T-helper 2 cell treated with Interferon-gamma antibody and Interleukin-4, amounts not matched to agents 100 ng/mL and 5 ng/mL, for 36 hours (primary cell): ENCODE results near the gene HACD3. TPM values are rescaled to one million over a fixed set of nuclear protein-coding genes. Genes with fewer than 3 reads are reported as not detected.

Source experiments
- intact Hi-C: fragments of 100-400 bp; cut with micrococcal nuclease; formaldehyde crosslinking; loops from one replicate; pipeline ENCODE4 v1.15.1; 2023
- total RNA-seq: library from RNA; stranded (reverse); gene quantifications from 2 replicates; pipeline ENCODE4 v1.2.3, GENCODE V29; 2022

The HACD3 gene, protein sequence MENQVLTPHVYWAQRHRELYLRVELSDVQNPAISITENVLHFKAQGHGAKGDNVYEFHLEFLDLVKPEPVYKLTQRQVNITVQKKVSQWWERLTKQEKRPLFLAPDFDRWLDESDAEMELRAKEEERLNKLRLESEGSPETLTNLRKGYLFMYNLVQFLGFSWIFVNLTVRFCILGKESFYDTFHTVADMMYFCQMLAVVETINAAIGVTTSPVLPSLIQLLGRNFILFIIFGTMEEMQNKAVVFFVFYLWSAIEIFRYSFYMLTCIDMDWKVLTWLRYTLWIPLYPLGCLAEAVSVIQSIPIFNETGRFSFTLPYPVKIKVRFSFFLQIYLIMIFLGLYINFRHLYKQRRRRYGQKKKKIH
- total RNA-seq, result 35.6 and 36.8 TPM in 2 replicates

DNA sequence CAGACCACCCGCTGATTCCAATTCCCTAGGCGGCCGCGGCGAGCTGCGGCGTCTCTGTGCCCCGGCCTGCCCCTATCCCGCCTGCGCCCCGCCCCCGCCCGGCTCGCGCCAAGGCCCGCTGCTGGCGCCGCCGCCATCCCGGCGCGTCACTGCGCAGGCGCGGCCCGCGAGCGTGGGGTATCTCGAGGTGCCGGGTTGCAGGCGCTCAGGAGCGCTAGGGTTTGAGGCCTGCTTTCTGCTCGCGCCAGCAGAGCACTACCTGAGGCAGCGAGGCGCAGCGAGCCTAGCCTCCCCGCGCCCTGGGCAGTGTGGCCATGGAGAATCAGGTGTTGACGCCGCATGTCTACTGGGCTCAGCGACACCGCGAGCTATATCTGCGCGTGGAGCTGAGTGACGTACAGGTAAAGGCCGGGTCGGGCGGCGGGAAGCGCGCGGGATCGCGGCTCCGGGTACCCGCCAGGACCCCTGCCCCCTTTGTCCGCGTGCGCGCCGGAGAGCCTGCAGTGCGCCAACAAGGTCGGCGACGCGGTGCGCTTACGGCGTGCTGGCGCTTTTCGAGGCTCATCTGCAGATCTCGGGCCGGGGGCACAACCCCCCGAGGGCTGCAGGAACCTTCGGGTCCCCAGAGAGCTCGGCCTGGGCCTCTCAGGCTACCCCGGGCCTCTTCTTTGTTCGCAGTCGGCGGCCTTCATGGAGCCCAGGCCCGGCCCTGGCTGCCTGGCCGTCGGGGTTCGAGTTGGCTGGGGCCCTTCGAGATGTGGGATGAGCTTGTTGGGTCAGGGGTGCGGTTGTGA, at the start of gene HACD3:
HACD3 (plus strand) TSS at position 146 of the 794 bp plus-strand sequence; CDS start at position 315, 169 bp downstream.
- intact Hi-C loops, result loop anchor here (1.0 to 10.0 kb wide), 4 partner anchors 13 to 854 kb away; partner anchors contain the start of genes DPP8, INTS14 and MAP2K1

DNA sequence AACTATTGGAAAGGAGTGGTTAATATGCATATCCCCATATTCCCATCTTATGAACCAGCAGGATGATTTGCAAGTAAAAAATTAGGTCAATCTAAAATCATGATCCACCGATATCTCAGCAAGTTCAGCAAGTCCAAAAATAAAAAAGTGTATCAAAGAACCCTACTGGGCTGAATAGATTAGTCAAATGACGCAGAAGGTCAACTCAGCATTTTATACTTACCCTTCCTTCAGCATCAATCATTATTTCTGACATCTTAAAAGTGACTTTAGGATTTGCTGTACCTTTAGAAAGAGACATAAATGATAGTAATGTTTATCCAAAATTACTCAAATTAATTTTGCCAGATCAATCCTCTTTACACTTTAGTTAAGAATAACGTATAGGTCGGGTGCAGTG, 45.4 kb upstream of the HACD3 start:
- intact Hi-C loops, result no loop called here

DNA sequence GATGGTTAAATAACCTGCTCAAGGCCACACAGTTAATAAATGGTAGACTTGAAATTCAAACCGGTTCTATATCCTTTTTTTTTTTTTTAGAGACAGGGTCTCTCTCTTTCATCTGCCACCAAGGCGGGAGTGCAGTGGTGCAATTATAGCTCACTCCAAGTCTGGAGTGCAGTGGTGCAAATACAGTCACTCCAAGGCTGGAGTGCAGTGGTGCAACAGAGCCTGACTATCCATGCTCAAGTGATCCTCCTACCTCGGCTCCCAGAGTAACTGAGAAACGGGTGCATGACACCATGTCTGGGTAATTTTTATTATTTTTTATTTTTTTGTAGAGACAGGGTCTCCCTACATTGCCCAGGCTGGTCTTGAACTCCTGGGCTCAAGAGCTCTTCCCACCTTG, 36.2 kb upstream of the HACD3 start:
- intact Hi-C loops, result no loop called here

DNA sequence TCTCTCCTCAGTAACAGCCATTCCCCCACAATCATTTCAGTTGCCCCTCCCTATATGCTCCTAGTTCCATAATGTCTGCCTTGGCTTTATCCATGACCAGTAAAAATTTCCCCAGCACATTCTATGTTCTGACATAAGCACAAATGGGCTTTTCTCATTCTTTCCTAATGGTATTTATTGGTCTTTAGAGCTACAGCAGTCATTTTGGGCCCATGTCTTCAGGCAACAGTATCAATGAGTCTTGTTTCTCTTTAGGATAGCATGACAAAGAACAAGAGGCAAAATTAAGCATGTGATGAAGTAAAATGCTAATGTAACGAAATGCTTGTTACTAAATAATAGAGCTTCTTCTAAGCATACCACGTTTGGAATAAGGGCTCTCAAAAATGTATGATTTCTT, 20.9 kb upstream of the HACD3 start:
- intact Hi-C loops, result no loop called here

GRCh38 chr15:65512189-65512588, 18.1 kb upstream of the HACD3 start:
- intact Hi-C loops, result no loop called here

- intact Hi-C loops, result no loop called here
Observed at GRCh38 chr15:65512807-65513416, 17.4 kb upstream of the HACD3 start.

GRCh38 chr15:65516997-65517865, 13.0 kb upstream of the HACD3 start, which contains the start of gene DPP8:
DPP8 (minus strand) TSS chr15:65517689; CDS start chr15:65512553, 5,136 bp downstream.
- intact Hi-C loops, result loop anchor here (1.0 to 2.0 kb wide), 5 partner anchors 13 to 622 kb away; partner anchors contain the start of genes HACD3, INTS14, RAB11A and RNU5B-1

GRCh38 chr15:65517866-65518207, 12.4 kb upstream of the HACD3 start:
- intact Hi-C loops, result loop anchor here (1.0 to 2.0 kb wide), 5 partner anchors 12 to 623 kb away; partner anchors contain the start of genes HACD3, INTS14, RAB11A and RNU5B-1

DNA sequence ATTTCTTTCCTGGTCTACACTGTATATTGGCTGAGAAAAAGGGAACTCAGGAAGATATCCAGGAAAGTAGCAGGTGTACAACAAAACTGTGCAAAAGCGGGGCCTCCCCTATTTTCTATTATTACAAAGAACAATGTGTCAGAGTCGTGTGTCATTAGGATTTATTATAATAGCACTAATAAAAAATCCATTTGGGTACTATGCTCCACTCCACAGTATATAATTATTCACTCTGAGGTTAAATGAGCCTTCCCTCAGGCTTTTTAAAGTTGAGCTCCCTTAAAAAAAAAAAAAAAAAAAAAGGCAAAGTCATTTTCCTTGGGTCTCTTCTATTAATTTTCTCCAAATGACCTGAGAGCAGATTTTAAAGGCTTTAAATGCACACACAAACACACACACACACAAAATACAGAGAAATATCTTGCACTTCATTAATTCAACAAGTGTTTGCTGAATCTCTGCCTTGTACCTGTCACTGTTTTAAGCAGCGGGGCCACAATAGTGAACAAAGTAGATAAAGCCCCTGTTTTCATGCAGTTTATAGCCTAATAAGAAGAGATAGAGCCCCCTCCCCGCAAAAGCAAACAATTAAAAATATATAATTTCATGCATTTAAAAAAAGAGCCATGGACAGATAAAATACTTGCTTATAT, 11.5 kb upstream of the HACD3 start:
- intact Hi-C loops, result no loop called here

- intact Hi-C loops, result no loop called here
Observed at GRCh38 chr15:65521350-65521749, 8.9 kb upstream of the HACD3 start.

GRCh38 chr15:65524226-65524625, 6.0 kb upstream of the HACD3 start:
- intact Hi-C loops, result no loop called here

- intact Hi-C loops, result no loop called here
Observed at GRCh38 chr15:65525622-65526021, 4.6 kb upstream of the HACD3 start.

- intact Hi-C loops, result no loop called here
Observed at GRCh38 chr15:65528461-65529060, 1.7 kb upstream of the HACD3 start.

GRCh38 chr15:65529762-65530317, 423 bp upstream of the HACD3 start:
- intact Hi-C loops, result loop anchor here (1.0 to 10.0 kb wide), 4 partner anchors 13 to 855 kb away; partner anchors contain the start of genes DPP8, INTS14 and MAP2K1

DNA sequence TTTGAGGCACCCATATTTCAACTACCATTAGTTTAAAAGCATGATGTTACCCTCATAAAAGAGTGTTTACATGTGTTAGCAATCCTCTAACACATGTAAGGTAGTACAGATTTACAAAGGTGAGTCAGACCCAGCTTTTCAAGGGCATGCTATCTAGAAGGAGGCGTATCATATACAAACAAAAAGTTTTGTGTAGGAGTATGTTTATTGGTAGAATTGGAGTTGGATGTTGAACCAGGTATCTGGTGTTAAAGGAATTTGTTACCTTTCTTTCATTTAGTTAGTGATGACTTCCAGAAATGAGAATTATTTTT, 2.4 kb downstream of the HACD3 start:
- intact Hi-C loops, result loop anchor here (5.0 to 10.0 kb wide), 2 partner anchors 50 to 852 kb away; partner anchors contain the start of gene MAP2K1

GRCh38 chr15:65533057-65533756, 2.9 kb downstream of the HACD3 start:
- intact Hi-C loops, result loop anchor here (5.0 to 10.0 kb wide), 2 partner anchors 49 to 852 kb away; partner anchors contain the start of gene MAP2K1

GRCh38 chr15:65535192-65535591, 4.9 kb downstream of the HACD3 start:
- intact Hi-C loops, result loop anchor here (10.0 kb wide), 1 partner anchor 850 kb away; the partner anchor contains the start of gene MAP2K1

DNA sequence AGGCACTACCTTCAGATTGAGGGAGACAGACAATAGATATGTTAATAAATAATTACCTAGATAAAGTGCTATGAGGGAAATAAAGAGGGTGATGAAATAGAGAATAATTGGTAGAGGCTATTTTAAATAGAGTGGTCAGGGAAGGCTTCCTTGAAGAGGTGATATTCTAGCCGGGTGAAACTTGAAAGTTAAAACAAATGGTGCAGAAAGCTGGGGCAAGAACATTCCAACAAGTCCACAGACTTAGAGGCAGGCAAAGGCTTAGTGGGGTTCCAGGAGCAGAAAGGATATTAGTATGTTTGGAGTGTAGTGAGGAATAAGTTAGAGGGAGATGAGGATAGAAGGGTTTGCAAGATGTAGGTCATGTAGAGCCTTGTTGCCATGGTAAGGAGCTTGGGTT, 10.1 kb downstream of the HACD3 start:
- intact Hi-C loops, result no loop called here
